IPS DF 19.7 (cell line): ENCODE data around the gene PDLIM5.
"Not testable (repeated sequence)": the region's sequence is repeated elsewhere in the genome, so short reads cannot be mapped to it uniquely, and the experiment has no call there.

Experiments
- DNase-seq: peaks from one replicate; pipeline ENCODE4 v3.0.0-alpha.2; 2013; ENCODE audit warnings: low read depth, low spot score

Gene PDLIM5

GRCh38 chr4:94591289-94591688 lies 139.5 kb downstream of the PDLIM5 start:
- DNase-seq, result no peak

GRCh38 chr4:94595013-94595412 lies 143.3 kb downstream of the PDLIM5 start:
- no peak for DNase-seq

DNA sequence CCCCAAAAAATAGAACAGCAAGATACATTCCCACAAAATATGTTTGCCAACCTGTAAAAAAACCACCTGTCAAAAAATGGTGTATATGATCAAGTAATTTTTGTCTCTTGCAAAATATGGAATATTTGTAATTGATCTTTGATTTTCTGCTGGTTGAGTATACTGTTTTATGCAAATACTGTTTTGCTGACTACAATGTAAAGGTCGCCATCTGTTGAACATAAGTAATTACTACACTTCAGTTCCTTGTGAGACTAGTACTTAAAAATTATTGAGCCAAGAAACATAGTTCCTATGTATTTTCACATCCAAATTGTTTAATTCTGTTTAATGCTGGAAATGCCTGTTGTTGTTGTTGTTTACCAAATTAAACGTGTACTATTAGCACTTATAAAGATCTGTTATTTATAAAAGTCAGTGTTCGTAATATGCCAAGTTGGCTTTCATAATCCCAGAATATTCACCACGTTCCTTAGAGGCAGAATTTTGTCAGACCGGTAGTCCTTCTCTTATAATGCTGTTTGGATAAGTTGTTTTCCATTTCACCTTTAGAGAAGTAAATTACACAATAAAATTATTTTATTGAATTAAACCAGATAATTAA lies 144.2 kb downstream of the PDLIM5 start:
- no peak for DNase-seq

GRCh38 chr4:94598758-94599157 lies 147.0 kb downstream of the PDLIM5 start:
- no peak for DNase-seq

DNA sequence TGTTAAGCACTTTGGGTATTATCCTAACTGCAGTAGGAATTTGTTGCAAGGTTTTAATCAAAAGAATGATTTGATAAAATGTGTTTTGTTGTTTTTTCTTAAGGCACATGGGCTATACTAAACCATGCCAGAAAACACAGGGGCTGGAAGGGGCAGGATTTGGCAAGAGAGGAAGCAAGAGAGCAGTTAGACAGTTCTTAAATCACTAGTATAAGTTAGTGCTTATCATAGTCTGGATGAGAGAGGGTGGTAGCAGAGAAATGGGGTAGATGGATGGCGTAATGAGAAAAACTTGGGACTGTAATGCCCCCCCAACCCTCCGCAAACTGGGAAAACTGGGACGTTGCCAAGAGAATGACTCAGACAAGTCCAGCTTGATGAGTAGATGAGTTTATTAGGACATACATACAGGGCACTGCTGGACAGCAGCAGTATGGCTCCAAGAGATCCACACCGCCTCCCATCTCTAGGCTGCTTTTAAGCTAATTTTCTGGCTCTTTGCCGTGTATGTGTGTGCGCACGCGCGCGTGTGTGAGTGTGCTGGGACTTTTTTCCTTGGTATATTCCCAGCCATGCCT lies 151.5 kb downstream of the PDLIM5 start:
- DNase-seq, result no peak

GRCh38 chr4:94605241-94605805 lies 153.6 kb downstream of the PDLIM5 start:
- DNase-seq, result no peak

GRCh38 chr4:94610145-94610544 lies 158.4 kb downstream of the PDLIM5 start:
- no peak for DNase-seq

DNA sequence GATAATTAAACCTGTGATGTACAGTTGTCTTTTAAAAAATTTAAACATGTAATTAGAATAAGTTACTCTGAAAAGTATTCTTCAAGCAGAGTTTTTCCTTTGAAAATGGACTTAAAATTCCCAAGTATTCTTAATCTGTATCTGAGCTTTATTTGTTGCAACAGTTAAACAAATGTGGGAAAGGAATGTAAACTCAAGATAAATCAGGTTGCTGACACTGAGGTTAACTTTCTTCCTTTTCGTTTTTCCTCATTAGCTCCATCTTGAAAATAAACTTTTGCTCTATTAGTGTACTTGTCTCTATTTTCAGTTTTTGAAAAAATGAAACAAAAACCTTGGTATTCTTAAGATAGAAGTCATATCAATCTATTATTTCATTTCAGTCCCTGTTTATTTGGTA lies 161.5 kb downstream of the PDLIM5 start:
- DNase-seq, result no peak

GRCh38 chr4:94615451-94615850 lies 163.7 kb downstream of the PDLIM5 start:
- DNase-seq, result no peak

DNA sequence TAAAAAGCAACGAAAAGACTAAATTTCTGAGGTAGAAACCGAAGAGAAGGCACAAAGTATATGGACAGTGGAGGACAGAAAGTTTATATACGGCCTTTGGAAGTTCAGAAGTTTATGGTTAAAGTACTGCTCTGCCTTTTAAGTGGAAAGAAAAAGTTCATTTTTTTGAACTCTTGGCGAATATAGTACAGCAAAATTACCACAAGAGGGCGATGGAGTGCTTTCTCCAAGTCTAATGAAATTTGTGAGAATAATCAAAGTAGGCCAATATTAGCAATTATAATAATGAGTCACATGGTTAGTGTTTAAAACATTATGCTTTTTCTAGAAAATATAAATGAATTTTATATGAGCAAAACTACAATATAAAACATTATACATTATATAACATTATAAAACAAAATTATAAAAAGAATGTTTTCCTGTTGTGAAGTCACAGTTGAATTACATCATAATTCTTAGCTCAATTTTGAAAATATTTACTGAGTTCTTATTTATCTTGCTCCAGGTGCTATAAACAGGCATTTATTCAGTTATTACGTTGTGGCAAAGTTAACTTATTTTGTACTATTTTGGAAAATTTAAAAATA lies 169.8 kb downstream of the PDLIM5 start:
- no peak for DNase-seq

DNA sequence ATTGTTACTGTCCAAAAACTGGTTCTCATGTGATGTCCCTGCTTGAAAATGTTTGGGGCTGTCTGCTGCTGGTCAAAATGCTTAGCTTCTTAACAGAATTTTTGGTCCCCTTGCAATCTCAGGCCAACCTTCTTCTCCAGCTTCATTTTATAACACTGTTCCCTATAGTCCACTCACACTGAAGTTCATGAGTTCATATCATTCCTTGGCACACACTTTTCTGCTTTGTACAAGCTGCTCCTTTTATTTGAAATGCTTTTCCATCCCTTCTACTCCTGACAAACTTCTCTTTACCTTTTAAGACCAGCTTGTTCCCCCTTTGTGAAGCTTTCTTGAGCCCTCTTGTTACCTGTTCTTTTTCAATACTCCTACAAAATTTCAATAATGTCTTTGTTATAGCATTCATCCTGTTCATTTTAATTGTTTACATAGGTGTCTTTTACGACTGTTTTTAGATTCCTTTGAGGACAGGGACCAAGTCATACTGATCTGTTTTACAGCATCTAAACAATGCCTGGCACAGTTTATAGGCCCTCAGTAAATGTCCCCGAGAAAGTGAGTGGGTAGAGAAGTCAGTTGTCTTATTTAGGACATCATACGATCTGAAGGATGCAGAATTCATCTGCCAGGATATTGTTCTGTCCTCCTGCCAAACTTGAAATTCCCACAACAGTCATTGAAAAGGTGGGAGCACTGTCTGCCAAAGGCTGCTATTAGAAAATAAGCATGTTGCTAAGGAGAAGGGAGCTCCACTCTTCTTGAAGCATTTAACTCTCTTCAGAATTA lies 171.6 kb downstream of the PDLIM5 start:
- no peak for DNase-seq

DNA sequence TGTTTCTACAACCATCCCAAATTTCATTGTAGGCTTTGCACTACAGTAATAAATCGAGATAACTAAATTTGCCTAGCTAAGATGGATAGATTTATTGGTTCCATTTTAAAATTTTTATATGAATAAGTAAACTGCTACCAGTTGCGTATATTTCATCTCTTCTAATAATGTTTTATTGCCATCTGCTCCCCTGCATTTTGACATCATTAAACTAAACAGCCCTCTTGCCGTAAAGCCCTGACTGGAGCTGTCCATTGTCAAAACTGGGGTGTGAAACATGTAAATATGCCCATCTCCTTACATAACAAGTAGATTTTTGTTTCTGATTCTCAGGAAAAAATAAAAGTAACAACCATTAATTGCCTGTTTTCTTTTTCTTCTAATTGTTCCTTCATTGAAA lies 175.2 kb downstream of the PDLIM5 start:
- DNase-seq, result no peak

- DNase-seq, result not testable (repeated sequence)
Observed at GRCh38 chr4:94629058-94629457, 177.3 kb downstream of the PDLIM5 start.

- DNase-seq, result no peak
Observed at GRCh38 chr4:94629837-94630236, 178.1 kb downstream of the PDLIM5 start.

GRCh38 chr4:94634271-94634670 lies 182.5 kb downstream of the PDLIM5 start:
- DNase-seq, result no peak

DNA sequence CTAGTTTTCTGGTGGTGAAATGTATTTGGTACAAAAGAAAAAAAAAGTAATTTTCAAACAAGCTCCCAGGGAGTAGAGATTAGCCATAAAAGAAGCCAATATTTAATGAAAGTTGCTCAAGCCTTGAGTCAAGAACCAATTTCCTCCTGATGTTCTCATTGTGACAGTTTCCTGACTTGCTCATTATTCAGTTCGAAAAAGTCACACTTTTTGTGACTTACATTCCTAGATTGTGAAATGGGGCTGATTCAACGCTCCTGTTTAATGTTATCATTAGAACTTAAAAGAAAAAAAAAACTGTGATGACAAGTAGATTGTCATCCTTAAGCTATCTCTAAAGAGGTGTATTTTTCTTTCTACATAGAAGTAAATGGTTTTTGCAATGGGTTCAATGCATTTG lies 183.4 kb downstream of the PDLIM5 start:
- no peak for DNase-seq

DNA sequence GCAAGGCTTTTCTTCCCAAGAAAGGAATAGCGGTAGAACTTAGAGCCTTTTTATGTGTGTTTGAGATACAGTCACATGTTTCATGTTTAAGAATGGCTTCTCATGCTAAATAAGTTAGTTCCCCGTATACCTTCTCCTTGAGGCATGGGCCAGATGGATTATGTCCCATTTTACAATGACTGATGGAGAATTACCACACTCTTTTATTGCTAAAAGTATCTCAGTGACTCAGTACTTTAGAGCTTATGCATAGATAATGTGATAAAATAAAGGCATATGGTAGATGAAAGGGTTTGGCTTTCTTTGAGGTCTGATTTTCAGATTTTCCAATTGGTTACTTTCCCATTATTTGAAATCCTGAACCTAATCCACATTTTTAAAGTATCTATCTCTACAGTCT lies 184.3 kb downstream of the PDLIM5 start:
- no peak for DNase-seq

DNA sequence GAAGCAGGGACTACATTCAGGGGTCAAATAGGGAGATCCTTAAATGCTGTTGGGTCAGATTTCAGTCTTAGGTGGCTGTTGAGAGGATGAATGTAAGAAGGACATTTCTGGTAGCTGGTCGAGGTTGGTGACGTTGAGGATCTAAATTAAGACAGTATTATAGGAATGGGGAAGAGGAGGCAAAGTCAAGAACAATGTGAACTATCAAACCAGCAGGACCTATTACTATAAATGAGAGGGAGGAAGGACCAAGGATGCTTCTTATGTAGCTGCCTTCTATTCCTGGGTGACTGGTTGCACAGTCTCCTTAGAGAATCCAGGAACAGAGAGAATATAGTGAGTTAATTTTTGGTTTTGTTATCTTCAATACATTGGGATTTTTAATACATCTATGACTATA lies 187.6 kb downstream of the PDLIM5 start:
- no peak for DNase-seq

GRCh38 chr4:94640151-94640550 lies 188.4 kb downstream of the PDLIM5 start:
- no peak for DNase-seq

- DNase-seq, result no peak
Observed at GRCh38 chr4:94641702-94642560, 190.2 kb downstream of the PDLIM5 start.

DNA sequence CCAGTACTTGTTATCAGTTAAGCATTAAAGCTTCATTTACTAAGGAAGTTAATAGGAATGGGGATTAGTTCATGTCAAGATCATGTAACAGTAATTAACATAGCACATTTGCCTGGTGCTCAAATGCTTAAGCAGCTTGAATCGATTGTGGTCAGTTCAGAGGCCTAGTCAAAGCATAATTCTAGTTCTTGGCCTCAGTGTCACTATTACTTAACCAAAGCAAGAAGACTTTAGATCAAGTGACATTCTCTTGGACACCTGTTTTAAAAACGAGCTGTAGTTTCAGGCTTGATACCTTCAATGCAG lies 190.8 kb downstream of the PDLIM5 start:
- no peak for DNase-seq

DNA sequence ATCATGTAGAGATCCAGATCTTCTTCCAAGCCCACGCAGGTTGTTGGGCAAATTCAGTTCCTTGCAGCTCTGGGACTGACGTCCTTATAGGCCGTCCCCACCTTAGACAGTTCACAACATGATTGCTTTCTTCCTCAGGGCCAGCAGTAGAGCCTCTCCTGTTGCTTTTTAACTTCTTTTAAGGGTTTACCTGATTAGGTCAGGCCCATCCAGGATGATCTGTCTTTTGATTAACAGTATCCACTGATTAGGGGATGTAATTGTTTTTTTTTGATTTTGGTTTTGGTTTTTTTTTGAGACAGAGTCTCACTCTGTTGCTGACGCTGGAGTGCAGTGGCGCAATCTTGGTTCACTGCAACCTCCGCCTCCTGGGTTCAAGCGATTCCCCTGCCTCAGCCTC lies 197.0 kb downstream of the PDLIM5 start:
- DNase-seq, result no peak
